Measurements from ENCODE around the gene TIGD6.
A peak's percentile ranks its signal among the peaks of the same experiment; 100 is the strongest.
"Not testable (repeated sequence)": the region's sequence is repeated elsewhere in the genome, so short reads cannot be mapped to it uniquely, and the experiment has no call there.

Gene TIGD6

GRCh38 chr5:150000256-150000989 lies at the start of gene TIGD6, which contains the start of gene HMGXB3:
Gene TIGD6, minus strand, starts transcription at chr5:150000654. Its CDS starts 4,306 bp downstream, at chr5:149996348.
Gene HMGXB3, plus strand, starts transcription at chr5:150000739. Its CDS starts 4,114 bp downstream, at chr5:150004853.
- TF ChIP-seq POLR2A (IDR thresholded peaks at IDR 0.05; ENCODE audit: low read depth, low read length): peak; percentile 96
- DNase-seq (ENCODE audit: insufficient read length, low spot score): peak; percentile 86
- no peak for FAIRE-seq

DNA sequence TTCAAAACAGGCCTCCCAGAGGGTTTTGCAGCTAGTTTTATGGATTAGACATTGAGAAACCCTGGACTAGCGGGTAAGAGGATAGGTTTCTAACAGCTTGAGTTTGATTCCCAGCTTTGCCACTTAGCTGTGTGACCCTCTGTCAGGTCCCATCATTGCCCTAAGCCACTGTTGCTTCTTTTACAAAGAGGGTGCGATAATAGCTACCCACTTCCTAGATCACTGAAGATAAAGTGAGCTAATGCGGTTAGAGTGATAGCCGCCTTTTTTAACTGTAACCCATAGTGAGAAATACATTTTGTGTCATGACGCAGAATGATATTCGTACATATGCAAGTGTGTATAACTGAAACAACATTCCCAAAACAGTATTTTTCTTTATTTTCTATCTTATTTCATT lies 45.6 kb upstream of the TIGD6 start:
- no peak for TF ChIP-seq POLR2A (IDR thresholded peaks at IDR 0.05; ENCODE audit: low read depth, low read length)
- DNase-seq (ENCODE audit: insufficient read length, low spot score) (no peak), FAIRE-seq (no peak)

GRCh38 chr5:150045549-150045948 lies 45.1 kb upstream of the TIGD6 start:
- no peak for FAIRE-seq
- no peak for DNase-seq (ENCODE audit: insufficient read length, low spot score)
- no peak for TF ChIP-seq POLR2A (IDR thresholded peaks at IDR 0.05; ENCODE audit: low read depth, low read length)

DNA sequence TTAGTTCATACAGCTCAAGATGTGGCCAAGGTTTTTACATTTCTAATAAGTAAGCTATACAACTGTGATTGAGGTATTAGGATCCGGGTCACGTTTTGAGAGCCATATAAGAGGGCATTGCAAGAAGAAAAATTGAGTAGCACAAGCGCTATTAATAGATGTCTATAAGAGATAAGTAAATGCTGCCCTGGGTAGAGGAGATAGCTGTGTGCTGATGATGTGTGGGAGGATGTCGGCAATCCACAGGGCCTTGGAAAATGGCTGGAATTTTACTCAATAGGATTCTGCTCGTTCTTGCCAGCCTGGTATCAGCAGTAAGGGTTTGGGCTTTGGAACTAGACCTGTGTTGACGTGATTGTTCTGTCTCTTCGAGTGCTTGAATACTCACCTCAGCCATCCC lies 44.3 kb upstream of the TIGD6 start:
- TF ChIP-seq POLR2A (IDR thresholded peaks at IDR 0.05; ENCODE audit: low read depth, low read length): no peak
- FAIRE-seq: no peak
- no peak for DNase-seq (ENCODE audit: insufficient read length, low spot score)

DNA sequence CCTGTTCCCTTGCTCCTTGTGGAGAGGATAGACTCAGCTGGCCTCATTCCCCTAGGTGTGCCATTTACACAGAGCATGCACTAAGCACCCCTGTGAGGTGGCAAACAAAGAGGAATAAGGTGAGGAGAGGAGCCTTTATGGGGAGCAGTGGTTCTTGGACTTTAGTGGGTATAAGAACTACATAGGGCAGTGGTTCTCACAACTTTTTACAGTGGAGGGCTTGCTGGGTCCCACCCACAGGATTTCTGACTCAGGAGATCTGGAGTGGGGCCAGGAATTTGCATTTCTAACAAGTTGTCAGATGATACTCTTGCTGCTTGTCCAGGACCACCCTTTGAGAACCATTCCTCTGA lies 43.9 kb upstream of the TIGD6 start:
- FAIRE-seq (no peak), DNase-seq (ENCODE audit: insufficient read length, low spot score) (no peak)
- TF ChIP-seq POLR2A (IDR thresholded peaks at IDR 0.05; ENCODE audit: low read depth, low read length): no peak

DNA sequence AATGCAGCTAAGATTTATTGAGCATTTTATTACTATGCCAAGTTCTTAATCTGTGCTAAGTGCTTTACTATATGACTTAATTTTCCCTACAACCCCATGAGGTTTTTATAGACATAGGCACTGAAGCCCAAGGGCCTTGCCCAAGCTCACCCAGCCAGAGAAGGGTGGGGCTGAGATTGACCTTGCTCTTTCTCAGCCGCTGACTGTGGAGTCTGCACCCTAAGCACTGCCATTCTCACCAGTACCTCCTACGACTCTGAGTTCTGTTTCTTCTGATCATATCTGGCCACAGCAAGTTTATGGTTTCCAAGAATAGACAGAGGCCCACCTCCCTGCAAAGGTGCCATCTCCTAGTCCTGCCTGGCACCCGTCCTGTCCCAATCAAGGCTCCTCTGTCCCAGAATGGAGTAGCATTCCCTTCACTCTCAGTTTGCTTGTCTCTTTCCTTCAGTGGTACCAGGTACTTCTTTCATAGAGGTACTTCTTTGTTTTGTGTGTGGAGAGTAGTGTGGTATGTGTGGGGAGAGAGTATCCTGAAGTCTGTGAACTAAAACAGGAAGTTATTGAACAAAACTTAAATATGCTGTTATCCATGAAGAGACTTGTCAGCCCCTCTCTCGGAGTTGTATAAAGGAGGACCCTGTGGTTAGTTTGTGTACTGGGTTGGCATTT lies 43.3 kb upstream of the TIGD6 start:
- DNase-seq (ENCODE audit: insufficient read length, low spot score): no peak
- no peak for FAIRE-seq
- no peak for TF ChIP-seq POLR2A (IDR thresholded peaks at IDR 0.05; ENCODE audit: low read depth, low read length)

DNA sequence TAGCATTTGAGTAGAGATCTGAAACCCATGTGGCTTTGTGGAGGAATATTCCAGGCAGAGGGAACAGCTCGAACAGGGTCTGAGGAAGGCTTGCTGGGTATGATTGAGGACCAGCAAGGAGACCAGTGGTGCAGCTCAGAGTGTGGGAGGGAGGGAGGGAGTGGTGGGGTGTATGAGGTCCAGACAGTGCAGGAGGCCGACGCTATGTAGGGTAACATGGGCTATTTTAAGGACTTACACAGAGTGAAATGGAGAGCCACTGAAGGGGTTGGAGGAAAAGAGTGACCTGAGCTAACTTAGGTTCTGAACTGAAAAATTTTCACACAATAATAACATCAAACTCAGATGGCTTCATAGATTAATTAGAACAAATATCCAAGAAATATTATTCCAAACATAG lies 42.0 kb upstream of the TIGD6 start:
- TF ChIP-seq POLR2A (IDR thresholded peaks at IDR 0.05; ENCODE audit: low read depth, low read length): no peak
- FAIRE-seq (no peak), DNase-seq (ENCODE audit: insufficient read length, low spot score) (no peak)

DNA sequence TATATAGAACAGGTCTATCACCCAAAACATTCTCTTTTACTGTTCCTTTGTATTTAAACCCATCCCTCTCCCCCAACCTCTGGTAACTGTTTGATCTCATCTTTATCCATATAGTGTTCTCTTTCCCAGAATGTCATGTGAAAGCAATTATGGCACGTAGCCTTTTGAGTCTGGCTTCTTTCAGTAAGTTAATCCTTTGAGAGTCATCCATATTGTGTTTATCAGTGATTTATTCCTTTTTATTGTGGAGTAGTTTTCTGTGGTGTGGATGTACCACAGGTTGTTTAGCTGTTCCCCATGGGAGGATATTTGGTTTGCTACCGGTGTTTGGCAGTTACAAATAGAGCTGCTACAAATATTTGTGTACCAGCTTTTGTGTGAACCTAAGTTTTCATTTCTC lies 38.1 kb upstream of the TIGD6 start:
- no peak for DNase-seq (ENCODE audit: insufficient read length, low spot score)
- TF ChIP-seq POLR2A (IDR thresholded peaks at IDR 0.05; ENCODE audit: low read depth, low read length): no peak
- FAIRE-seq: no peak

- TF ChIP-seq POLR2A (IDR thresholded peaks at IDR 0.05; ENCODE audit: low read depth, low read length): no peak
- DNase-seq (ENCODE audit: insufficient read length, low spot score) (peak; percentile 90), FAIRE-seq (peak; percentile 96)
These were observed 36.1 kb upstream of the TIGD6 start for GRCh38 chr5:150036513-150036912.

GRCh38 chr5:150035139-150035895 lies 34.9 kb upstream of the TIGD6 start:
- DNase-seq (ENCODE audit: insufficient read length, low spot score) (no peak), FAIRE-seq (no peak)
- TF ChIP-seq POLR2A (IDR thresholded peaks at IDR 0.05; ENCODE audit: low read depth, low read length): no peak

DNA sequence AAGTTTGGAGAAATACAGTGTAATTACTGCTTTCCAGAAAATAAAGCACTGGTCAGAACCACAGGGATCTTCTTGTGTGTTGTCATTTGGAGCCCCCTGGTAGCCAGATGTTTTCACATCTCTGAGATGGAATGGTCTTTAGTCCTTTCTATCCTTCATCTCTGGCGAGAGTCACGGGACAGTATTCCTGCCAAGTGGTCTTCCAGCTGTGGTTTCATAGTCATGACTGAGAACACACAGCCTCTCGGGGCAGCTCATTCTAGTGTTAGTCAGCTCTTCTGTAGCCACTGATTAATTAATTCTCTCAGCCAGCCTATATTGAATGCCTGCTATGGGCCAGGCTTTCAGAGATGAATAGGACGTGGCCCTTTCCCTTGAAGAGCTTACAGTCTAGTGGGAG lies 34.2 kb upstream of the TIGD6 start:
- FAIRE-seq (no peak), DNase-seq (ENCODE audit: insufficient read length, low spot score) (no peak)
- no peak for TF ChIP-seq POLR2A (IDR thresholded peaks at IDR 0.05; ENCODE audit: low read depth, low read length)

DNA sequence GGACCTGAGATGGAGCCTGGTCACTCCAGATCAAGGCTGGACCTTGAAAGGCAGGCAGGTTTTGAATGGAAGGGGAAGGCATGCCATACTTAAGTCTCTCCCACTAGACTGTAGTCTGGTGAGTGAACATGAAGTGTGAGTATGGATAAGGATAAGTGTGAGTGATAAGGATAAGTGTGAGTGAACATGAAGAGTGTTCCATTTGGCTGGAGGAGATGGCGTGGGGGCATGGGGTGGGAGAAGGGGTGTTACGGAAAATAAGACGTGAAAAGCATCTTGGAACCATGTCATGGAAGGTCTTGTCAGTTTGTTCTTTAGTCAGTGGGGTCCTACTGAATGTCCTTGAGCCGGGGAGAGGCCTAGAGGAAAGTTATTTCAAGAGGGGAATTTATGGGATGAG lies 32.9 kb upstream of the TIGD6 start:
- no peak for FAIRE-seq
- DNase-seq (ENCODE audit: insufficient read length, low spot score): no peak
- no peak for TF ChIP-seq POLR2A (IDR thresholded peaks at IDR 0.05; ENCODE audit: low read depth, low read length)

GRCh38 chr5:150028047-150028446 lies 27.6 kb upstream of the TIGD6 start:
- FAIRE-seq; DNase-seq (ENCODE audit: insufficient read length, low spot score): not testable (repeated sequence)

- TF ChIP-seq POLR2A (IDR thresholded peaks at IDR 0.05; ENCODE audit: low read depth, low read length): no peak
- DNase-seq (ENCODE audit: insufficient read length, low spot score): no peak
- FAIRE-seq: no peak
These were observed 26.3 kb upstream of the TIGD6 start for GRCh38 chr5:150026682-150027172.

Measured in H54 (cell line).